Fibroblast of mammary gland (primary cell): Measurements from ENCODE around the gene ZNF644.

Experiments used
- DNase-seq: peaks from one replicate; pipeline ENCODE4 v3.0.0-alpha.2; 2010; ENCODE audit warnings: low read depth
- H3K4me3 ChIP-seq: 2 replicates; pipeline ENCODE4 v1.5.1; 2011; ENCODE audit warnings: low read depth, mild to moderate bottlenecking, low read length, moderate library complexity; ENCODE audit not compliant: control insufficient read depth
- TF ChIP-seq, protein P1 (sequence below): conservative IDR thresholded peaks from 2 replicates; pipeline ENCODE4 v1.5.1; 2011; ENCODE audit warnings: low read depth, low read length, inconsistent platforms; ENCODE audit not compliant: control insufficient read depth, insufficient read depth

ZNF644 gene

DNA sequence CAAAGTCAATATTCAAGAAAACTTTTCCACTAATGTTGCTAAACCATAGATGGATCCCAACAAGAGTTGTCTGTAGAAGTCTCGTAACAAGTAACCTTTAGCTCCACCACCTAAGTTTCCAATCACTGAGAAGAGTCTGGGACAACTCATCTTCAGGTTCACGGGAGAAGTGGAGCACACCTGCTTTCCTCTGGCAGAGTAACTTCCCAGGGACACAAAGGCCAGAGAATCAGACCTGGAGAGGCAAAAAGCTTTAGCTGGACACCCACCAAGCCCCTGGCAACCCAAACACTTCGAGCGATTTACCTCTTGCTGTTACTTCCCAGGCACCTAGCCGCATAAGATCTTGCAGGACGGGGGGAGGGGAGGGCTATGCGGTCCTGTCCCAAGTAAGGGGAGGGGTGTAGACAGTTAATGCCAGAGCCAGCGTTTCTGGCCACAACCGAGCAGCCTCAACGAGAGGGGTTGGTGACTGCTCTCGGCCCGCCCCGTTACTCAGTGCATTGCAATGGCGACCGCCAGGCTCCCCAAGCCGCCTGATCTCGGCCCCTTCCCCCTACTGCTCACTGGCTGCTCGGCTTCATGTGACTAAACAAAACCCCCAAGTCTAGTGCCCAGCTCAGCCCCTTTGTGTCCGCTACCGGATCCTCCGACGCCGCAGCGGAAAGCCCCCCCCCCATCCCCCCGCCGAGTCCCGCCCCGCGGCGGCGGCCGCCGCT lies 709 bp downstream of the ZNF644 start:
- H3K4me3 ChIP-seq = peak overlapping the region; percentile 84
- DNase-seq = peak; percentile 72
- TF ChIP-seq, protein P1, sequence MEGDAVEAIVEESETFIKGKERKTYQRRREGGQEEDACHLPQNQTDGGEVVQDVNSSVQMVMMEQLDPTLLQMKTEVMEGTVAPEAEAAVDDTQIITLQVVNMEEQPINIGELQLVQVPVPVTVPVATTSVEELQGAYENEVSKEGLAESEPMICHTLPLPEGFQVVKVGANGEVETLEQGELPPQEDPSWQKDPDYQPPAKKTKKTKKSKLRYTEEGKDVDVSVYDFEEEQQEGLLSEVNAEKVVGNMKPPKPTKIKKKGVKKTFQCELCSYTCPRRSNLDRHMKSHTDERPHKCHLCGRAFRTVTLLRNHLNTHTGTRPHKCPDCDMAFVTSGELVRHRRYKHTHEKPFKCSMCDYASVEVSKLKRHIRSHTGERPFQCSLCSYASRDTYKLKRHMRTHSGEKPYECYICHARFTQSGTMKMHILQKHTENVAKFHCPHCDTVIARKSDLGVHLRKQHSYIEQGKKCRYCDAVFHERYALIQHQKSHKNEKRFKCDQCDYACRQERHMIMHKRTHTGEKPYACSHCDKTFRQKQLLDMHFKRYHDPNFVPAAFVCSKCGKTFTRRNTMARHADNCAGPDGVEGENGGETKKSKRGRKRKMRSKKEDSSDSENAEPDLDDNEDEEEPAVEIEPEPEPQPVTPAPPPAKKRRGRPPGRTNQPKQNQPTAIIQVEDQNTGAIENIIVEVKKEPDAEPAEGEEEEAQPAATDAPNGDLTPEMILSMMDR = no peak

DNA sequence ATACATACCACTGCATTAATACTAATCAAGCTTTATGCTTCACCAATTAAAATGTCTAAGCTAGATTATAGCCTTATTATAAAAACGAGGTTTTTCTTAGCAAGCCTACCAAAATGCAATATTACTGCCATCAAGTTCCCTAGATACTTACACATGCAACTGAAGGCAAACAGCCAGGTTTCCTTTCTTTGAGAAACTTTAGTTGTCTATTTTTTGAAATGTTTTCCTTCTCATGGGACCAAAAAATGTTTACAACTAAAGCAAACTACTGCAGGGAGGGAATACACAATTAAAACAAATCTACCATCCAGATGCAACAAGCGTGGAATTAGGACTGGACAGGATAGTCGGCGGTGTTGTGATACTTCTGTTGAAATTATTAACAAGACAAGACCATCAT lies 1.3 kb downstream of the ZNF644 start:
- peak overlapping the region; percentile 84 for H3K4me3 ChIP-seq
- TF ChIP-seq, protein P1 = no peak
- peak; percentile 14 for DNase-seq

DNA sequence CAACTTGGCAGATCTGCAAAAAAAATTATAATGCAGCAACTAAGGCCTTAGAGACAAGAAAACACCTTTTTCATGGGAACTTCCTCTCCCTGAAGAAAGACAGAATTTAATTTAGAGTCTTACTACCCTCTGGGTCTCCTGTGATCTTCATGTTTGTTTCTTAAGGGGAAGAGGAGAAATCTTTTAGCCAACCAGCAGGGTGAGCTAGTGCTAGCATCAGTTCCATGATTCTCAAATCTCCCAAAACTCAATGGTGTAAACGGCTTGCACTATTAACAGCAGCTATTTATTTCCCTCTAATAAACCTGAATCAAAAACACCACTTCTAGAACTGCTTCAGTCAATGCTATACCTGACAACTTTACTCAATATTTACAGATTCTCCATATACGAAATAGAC lies 3.8 kb downstream of the ZNF644 start:
- TF ChIP-seq, protein P1 = peak; percentile 46
- peak; percentile 38 for DNase-seq
- H3K4me3 ChIP-seq = no peak overlapping the region

DNA sequence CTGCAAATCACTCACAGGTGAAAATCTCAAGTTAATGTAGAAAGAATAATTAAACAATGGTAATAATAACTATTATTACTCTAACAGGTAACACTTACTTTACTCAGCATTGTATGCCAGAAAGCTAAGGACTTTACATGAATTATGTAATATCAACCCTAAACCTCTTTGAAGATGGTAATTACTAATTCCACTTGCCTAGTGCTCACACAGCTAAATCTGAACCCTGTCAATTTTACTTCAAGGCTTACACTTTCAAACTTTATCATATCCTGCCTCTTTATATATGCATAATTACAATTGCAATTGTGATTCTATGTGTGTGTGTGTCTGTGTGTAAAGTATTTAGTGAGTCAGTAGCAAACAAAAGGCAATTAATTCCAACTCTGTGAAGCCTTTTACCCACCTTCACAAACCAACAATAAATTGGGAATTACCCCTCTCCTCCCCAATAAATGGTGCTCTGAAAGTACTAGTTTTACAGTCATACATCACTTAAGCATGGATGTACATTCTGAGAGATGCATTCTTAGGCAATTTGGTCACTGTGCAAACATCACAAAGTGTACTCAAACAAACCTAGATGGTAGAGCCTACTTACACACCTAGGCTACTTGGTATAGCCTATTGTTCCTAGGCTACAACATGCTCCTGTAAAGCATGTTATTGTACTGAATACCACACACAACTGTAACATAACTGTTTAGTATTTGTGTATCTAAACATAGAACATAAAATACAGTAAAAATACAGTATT lies 5.9 kb downstream of the ZNF644 start:
- H3K4me3 ChIP-seq = no peak overlapping the region
- DNase-seq = peak; percentile 25
- TF ChIP-seq, protein P1 = no peak

DNA sequence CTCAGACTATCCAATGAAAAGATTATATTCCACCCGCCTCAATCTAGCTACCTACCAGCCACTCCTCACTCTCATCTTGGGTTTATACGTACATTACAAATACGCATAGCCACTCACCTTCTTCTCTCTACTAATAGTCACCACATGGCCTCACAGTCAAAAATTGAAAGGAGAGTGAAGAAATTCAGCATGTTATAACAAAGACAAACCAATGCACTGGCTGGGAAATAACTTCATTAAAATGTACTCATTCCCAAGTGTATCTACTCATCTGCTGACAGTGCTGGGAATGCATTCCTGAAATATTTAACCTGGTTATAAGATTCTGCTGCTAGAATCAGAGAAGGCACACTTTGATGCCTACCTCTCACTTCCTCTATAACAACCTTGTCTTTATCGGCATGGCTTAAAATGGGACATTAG lies 6.5 kb downstream of the ZNF644 start:
- TF ChIP-seq, protein P1 = no peak
- DNase-seq = no peak
- no peak overlapping the region for H3K4me3 ChIP-seq

DNA sequence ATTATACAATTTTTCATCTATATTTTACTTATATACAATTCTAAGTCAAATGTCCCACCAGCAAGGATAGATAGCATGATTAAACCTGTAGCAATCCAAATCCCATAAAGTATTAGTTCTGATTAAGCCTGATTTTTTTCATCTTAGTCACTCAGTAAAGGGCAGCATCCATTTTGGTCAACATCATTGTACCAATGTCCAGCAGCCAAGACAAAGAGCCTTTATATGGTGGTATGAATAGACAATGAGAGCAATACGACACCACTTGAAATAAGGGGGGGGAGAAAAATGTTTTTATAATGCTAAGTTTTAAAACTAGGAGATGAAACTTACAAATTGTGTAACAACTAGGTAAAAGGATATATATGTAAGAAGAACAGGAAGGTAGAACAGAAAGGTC lies 7.4 kb downstream of the ZNF644 start:
- no peak overlapping the region for H3K4me3 ChIP-seq
- DNase-seq = no peak

More for the DNA sequence above, 7.4 kb downstream of the ZNF644 start:
- TF ChIP-seq, protein P1 = no peak
